ENCODE results near the gene TOGARAM2. TPM values are rescaled to one million over a fixed set of nuclear protein-coding genes. Genes with fewer than 3 reads are reported as not detected.

Gene TOGARAM2
- total RNA-seq, 1 donor from 2014 or later: 0.23 TPM

DNA sequence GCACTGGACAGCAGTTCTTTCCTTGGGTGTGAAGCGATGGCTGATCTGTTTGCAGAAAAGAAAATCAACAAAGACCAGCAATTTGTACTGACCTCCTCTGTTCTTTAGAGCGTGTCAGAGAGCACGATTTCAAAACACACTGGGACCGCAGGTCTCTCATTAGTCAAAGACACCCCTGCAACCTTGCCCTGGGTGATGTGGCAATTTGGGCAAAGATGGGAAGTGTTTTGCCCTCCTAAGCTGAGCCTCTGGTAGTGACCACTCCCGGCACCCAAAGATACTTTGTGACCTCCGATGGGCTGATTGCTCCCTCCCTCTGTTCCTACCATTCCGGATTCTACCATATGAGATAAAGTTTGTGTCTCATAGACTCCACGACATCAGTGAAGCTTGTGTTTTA, 115.9 kb downstream of the TOGARAM2 start:
- H3K4me1 Mint-ChIP-seq (ENCODE audit: unreplicated experiment): no peaks in the 10 kb centered on the region
- H3K4me3 Mint-ChIP-seq (ENCODE audit: unreplicated experiment): no peak overlapping the region
- TF ChIP-seq, protein P1, sequence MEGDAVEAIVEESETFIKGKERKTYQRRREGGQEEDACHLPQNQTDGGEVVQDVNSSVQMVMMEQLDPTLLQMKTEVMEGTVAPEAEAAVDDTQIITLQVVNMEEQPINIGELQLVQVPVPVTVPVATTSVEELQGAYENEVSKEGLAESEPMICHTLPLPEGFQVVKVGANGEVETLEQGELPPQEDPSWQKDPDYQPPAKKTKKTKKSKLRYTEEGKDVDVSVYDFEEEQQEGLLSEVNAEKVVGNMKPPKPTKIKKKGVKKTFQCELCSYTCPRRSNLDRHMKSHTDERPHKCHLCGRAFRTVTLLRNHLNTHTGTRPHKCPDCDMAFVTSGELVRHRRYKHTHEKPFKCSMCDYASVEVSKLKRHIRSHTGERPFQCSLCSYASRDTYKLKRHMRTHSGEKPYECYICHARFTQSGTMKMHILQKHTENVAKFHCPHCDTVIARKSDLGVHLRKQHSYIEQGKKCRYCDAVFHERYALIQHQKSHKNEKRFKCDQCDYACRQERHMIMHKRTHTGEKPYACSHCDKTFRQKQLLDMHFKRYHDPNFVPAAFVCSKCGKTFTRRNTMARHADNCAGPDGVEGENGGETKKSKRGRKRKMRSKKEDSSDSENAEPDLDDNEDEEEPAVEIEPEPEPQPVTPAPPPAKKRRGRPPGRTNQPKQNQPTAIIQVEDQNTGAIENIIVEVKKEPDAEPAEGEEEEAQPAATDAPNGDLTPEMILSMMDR (IDR thresholded peaks at IDR 0.05; ENCODE audit: unreplicated experiment): no peak
- DNase-seq (ENCODE audit: low spot score): no peak
- no peak overlapping the region for H3K27ac Mint-ChIP-seq (ENCODE audit: unreplicated experiment)
- H3K36me3 Mint-ChIP-seq (ENCODE audit: low read depth, unreplicated experiment): no peaks in the 10 kb centered on the region
- no peaks in the 10 kb centered on the region for H3K27me3 Mint-ChIP-seq (ENCODE audit: unreplicated experiment)
- H3K9me3 Mint-ChIP-seq (ENCODE audit: unreplicated experiment): no peaks in the 10 kb centered on the region

DNA sequence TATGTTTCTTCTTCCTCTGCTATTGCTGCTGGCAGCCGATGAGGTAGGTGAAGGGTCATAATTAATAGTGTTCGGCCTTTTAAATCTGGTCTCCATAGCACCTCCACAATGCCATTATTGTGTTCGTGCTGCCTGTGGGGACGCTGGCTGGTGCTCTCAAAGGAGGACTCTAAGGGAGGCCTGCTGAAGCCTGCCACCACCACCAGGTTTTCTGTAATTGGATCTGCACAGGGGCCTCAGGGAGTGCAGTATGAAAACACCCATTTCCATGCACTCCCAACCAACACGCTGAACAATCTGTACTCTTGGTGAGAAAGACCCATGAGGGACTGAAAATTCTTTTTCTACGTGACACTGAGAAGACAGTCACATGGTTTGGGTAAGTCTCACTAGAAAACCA, 116.5 kb downstream of the TOGARAM2 start:
- TF ChIP-seq, protein P1 (IDR thresholded peaks at IDR 0.05; ENCODE audit: unreplicated experiment): no peak
- DNase-seq (ENCODE audit: low spot score): no peak
- Mint-ChIP-seq H3K27me3 (ENCODE audit: unreplicated experiment) (no peaks in the 10 kb centered on the region), H3K9me3 (ENCODE audit: unreplicated experiment) (no peaks in the 10 kb centered on the region), H3K36me3 (ENCODE audit: low read depth, unreplicated experiment) (no peaks in the 10 kb centered on the region), H3K27ac (ENCODE audit: unreplicated experiment) (no peak overlapping the region), H3K4me3 (ENCODE audit: unreplicated experiment) (no peak overlapping the region), H3K4me1 (ENCODE audit: unreplicated experiment) (no peaks in the 10 kb centered on the region)

DNA sequence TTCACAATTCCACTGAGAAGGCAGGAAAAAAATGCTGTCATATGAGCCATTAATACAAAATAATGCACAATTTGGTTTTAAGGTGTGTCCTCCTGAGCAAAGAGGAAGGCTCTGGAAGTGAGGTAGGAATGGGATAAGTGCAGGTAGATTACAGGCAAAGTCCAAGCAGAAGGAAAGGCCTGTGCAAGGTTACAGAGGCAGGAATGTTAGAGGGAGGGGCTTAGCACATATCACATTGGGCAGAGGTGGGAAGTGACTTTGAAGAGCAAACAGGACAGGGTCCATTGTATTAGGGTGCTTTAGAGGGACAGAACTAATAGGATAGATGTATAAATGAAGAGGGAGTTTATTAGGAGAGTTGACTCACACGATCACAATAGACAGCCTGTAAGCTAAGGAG, 119.5 kb downstream of the TOGARAM2 start:
- Mint-ChIP-seq H3K27me3 (ENCODE audit: unreplicated experiment) (no peaks in the 10 kb centered on the region), H3K27ac (ENCODE audit: unreplicated experiment) (no peak overlapping the region), H3K36me3 (ENCODE audit: low read depth, unreplicated experiment) (no peaks in the 10 kb centered on the region), H3K4me3 (ENCODE audit: unreplicated experiment) (no peak overlapping the region), H3K9me3 (ENCODE audit: unreplicated experiment) (no peaks in the 10 kb centered on the region), H3K4me1 (ENCODE audit: unreplicated experiment) (no peaks in the 10 kb centered on the region)
- TF ChIP-seq, protein P1 (IDR thresholded peaks at IDR 0.05; ENCODE audit: unreplicated experiment): no peak
- DNase-seq (ENCODE audit: low spot score): no peak

Other genes starting within 250 kb of the TOGARAM2 start
- 125 TPM for gene PPP1CB, start 229.5 kb upstream of the TOGARAM2 start, total RNA-seq (ENCODE audit: unreplicated experiment)
- 0.33 TPM for gene SPDYA, start 170.5 kb upstream of the TOGARAM2 start, total RNA-seq (ENCODE audit: unreplicated experiment)
- gene TRMT61B, start 111.0 kb upstream of the TOGARAM2 start, total RNA-seq (ENCODE audit: unreplicated experiment): 14.9 TPM
- gene WDR43, start 86.6 kb upstream of the TOGARAM2 start, total RNA-seq (ENCODE audit: unreplicated experiment): 33.5 TPM
- gene PCARE, start 93.2 kb downstream of the TOGARAM2 start, total RNA-seq (ENCODE audit: unreplicated experiment): not detected
- gene CLIP4, start 134.1 kb downstream of the TOGARAM2 start, total RNA-seq (ENCODE audit: unreplicated experiment): 0.46 TPM